GM12801 (cell line): Measurements from ENCODE around the gene DSG2.

ENCODE experiments used
- TF ChIP-seq, protein P1 (sequence below): IDR thresholded peaks from one replicate; pipeline ENCODE4 v1.5.1; 2011; ENCODE audit warnings: control low read depth; ENCODE audit not compliant: insufficient read length; ENCODE audit errors: extremely low read depth

Gene DSG2

DNA sequence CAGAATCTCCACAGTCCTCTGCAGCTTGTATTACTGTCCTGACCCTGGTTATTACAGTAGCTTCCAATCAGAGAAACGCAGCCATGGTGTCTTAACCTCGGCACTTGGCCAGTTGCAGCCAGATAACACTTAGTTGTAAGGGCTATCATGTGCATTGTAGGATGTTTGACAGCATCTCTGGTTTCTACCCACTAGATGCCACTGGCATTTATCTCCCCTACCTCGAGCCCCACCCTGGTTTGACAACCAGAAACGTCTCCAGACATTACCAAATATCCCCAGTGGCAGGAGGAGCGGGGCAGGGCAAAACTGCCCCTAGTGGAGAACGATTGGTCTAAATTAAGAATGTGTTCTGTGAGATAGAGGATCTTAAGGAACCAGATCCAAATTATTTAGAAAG, 13.1 kb downstream of the DSG2 start:
- TF ChIP-seq, protein P1, sequence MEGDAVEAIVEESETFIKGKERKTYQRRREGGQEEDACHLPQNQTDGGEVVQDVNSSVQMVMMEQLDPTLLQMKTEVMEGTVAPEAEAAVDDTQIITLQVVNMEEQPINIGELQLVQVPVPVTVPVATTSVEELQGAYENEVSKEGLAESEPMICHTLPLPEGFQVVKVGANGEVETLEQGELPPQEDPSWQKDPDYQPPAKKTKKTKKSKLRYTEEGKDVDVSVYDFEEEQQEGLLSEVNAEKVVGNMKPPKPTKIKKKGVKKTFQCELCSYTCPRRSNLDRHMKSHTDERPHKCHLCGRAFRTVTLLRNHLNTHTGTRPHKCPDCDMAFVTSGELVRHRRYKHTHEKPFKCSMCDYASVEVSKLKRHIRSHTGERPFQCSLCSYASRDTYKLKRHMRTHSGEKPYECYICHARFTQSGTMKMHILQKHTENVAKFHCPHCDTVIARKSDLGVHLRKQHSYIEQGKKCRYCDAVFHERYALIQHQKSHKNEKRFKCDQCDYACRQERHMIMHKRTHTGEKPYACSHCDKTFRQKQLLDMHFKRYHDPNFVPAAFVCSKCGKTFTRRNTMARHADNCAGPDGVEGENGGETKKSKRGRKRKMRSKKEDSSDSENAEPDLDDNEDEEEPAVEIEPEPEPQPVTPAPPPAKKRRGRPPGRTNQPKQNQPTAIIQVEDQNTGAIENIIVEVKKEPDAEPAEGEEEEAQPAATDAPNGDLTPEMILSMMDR, result no peak

DNA sequence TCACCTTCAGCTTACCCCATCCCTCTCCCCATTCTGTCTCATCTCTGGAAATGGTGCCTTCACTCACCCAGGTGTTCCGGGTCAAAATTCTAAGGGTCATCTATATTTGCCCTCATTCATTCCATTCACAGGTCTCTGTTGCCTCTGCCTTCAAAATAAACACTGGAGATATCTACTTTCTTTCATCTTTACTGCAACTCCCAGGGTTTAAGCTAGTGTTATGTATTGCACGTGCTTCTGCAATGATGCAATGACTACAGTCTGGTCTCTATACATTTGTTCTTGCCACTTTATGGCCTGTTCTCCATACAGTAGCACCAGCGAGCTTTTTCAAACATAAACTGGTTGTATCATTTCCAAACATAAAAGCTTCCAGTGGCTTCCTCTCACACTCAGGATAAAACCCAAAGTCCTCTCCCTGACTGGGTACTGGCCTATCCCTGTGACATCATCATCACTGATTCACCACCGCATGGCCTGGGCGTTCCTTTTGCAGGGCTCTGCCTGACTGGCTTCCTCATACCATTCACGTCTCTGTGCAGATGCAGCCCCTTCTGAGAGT, 14.3 kb downstream of the DSG2 start:
- TF ChIP-seq, protein P1, result no peak

DNA sequence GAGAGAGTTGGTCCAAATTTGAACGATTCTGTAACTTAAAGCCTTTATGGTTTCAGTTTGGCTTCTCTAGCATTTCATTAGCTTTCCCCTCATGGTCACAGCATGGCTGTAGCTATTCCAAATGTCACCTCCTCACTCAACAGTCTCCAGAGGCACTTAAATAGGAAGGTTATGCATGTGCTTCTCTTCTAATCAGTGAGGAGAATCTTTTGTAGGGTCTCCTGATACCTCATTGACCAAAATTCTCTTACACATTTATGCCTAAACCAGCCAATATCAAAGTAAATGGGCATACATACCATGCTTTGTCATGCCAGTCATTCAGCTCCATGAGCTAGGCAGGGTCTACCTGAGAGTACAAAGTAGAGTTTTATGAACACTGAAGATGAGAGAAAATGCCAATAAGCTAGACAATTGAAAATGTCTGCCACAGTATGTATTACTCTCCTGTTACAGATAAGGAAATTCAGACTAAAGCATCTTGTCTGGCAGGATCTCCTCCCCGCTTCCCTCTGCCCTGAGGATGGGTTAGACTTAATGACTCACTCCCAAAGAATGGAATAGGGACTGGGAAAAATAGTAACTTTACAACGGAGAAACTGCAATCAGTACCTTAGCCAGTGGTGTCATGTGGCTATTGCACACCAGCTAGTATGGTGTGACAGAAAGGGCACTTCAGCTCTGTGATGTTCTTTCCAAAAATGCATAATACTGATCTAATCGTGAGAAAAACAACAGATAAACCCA, 15.4 kb downstream of the DSG2 start:
- TF ChIP-seq, protein P1, result no peak

DNA sequence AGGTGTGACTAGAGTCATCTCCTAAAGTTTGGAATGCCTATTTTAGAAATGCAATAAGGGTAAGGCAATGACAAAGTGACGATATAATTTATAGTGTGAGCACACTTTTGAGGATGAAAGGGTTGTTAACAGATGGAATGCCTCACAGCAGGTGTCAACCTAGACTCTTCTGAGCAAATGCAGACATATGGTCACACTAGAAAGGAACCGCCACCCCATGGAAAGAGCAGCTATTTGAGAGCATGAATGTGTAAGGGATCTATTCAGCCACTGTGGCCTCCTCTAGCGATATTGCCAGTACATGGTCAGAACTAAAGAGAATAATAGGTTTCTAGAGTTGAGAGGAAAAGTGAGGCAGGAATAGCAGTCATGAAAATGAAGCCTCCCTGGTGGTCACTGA, 18.5 kb downstream of the DSG2 start:
- TF ChIP-seq, protein P1, result no peak

DNA sequence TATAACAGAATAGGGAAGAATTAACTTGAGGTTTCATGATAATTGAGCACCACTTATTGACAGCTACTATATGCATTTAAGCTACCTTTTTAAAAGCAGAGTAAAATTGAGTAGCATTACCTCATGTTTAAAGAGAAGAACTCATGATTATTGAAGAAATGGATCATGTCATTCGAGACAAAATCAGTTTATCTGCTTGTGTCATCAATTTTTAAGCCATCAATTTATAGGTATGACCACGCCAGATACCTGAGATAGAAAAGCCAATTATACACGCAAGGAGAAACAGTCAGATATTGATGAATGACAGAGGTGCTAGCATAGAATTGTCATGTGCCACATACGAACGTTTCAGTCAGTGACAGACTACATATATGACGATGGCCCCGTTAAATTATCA, 28.4 kb downstream of the DSG2 start:
- TF ChIP-seq, protein P1, result no peak

DNA sequence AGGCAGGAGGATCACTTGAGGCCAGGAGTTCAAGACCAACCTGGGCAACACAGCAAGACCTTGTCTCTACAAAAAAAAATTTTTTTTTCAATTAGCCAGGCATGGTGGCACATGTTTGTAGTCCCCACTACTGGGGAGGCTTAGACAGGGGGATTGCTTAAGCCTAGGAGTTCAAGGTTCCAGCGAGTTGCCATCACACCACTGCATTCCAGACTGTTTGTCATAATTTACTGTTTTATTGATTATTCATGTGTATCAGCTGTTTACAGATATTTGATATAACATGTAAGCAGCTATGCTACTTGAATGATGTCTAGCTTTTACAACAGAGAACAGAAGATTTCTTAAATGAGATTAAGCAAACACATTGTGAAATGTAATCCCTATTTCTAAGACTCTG, 35.3 kb downstream of the DSG2 start:
- TF ChIP-seq, protein P1, result no peak

DNA sequence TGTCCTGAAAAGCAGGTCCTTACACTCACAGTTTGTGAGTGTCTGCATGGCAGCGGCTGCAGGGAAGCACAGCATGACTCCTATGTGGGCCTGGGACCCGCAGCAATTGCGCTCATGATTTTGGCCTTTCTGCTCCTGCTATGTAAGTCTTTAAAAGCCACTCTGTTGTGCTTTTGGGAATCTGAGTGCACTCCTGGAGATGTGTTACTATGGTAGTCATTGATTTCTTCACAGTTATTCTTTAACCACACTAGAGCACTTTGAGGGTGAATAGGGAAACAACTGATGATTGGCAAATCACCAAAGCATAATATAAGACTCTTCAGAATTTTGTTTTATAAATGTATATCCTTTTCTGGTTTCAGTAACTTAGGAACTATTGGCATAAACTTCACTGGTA, 40.9 kb downstream of the DSG2 start:
- TF ChIP-seq, protein P1, result no peak

DNA sequence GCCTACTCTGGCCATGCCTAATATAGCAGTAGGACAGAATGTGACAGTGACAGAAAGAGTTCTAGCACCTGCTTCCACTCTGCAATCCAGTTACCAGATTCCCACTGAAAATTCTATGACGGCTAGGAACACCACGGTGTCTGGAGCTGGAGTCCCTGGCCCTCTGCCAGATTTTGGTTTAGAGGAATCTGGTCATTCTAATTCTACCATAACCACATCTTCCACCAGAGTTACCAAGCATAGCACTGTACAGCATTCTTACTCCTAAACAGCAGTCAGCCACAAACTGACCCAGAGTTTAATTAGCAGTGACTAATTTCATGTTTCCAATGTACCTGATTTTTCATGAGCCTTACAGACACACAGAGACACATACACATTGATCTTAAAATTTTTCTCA, 48.5 kb downstream of the DSG2 start:
- TF ChIP-seq, protein P1, result no peak
